Bone marrow (tissue), 2 donors: ENCODE results near the gene RAD9A.

Experiments used
- DNase-seq, 2 donors: peaks; one replicate each; lab custom pipeline; 2025; lab: John Stamatoyannopoulos, UW

RAD9A gene

GRCh38 chr11:67440229-67441097 is 48.7 kb downstream of the RAD9A start:
- no peak for DNase-seq

- no peak for DNase-seq
Observed at GRCh38 chr11:67441098-67441563, 49.3 kb downstream of the RAD9A start.

- no peak for DNase-seq
Observed at GRCh38 chr11:67441731-67442351, 50.1 kb downstream of the RAD9A start.

GRCh38 chr11:67442504-67443404 is 51.0 kb downstream of the RAD9A start:
- no peak for DNase-seq

GRCh38 chr11:67445515-67445914 is 53.7 kb downstream of the RAD9A start:
- no peak for DNase-seq
